Measurements from ENCODE around the gene DHX16. TPM values are rescaled to one million over a fixed set of nuclear protein-coding genes. Genes with fewer than 3 reads are reported as not detected.

DHX16 gene
- total and polyA plus RNA-seq, 2 of the 8 experiments (the other 6 are each of a cell fraction or from before 2014, with no cell fraction given), result 27.4 to 44.4 TPM

DNA sequence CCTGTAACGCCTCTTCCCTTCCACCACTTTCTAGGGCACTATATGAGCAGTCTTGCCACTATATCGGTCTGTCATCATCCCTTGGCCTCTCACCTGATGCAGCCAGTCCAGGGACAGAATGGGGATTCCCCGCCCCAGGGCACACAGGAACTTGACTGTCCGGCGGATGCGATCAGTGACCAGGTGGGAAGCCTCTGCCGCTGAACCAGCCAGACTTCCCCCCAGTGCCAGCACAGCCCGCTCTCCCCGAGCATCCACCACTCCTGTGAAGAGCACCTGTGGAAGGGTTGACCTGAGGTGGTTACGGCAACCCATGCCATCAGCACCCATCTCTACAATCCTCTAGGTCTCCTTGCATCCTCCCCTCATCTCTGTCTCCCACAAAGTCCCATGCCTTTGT lies 30.2 kb upstream of the DHX16 start:
- Histone ChIP-seq H2BK12ac (ENCODE audit: low read depth, low read length) (no peak overlapping the region), H3K4ac (replicated peaks; ENCODE audit: insufficient read length, low read depth, low read length) (no peak overlapping the region), H2BK20ac (ENCODE audit: low read length) (no peak overlapping the region), H3K18ac (ENCODE audit: extremely low read depth, low read length) (no peak overlapping the region), H2AFZ (ENCODE audit: low read length) (no peak overlapping the region), H3K36me3 (ENCODE audit: control insufficient read depth in 2 of 4, insufficient read depth in 4 of 4, low read length in 3 of 4) (peaks cover 5 to 38% (median 20%) of the 10 kb centered on the region in 4 experiments; a peak in 6 of 8 replicates), H3K4me1 (replicated peaks in 1 of 4; ENCODE audit: control insufficient read depth in 3 of 4, insufficient read depth in 4 of 4, low read length in 3 of 4) (no peaks in the 10 kb centered on the region; a peak in 1 of 7 replicates), H3K27me3 (replicated peaks in 1 of 4; ENCODE audit: control insufficient read depth in 3 of 4, extremely low read depth in 1 of 4, insufficient read depth in 3 of 4, low read length in 3 of 4) (no peaks in the 10 kb centered on the region), H3K9me3 (ENCODE audit: insufficient read depth in 2 of 2, low read depth in 1 of 2, low read length in 1 of 2) (no peaks in the 10 kb centered on the region), H3K9ac (replicated peaks in 1 of 4; ENCODE audit: extremely low read depth in 1 of 4, low read depth in 3 of 4, low read length in 3 of 4) (no peak overlapping the region), H4K91ac (replicated peaks; ENCODE audit: insufficient read length, low read length) (no peak overlapping the region), H4K8ac (ENCODE audit: extremely low read depth, insufficient read depth, low read length) (no peak overlapping the region), H3K4me2 (ENCODE audit: insufficient read depth in 1 of 2, low read depth in 2 of 2, low read length in 2 of 2) (no peak overlapping the region), H2AK5ac (ENCODE audit: low read depth, low read length) (no peak overlapping the region), H3K23me2 (ENCODE audit: low read depth, low read length) (no peaks in the 10 kb centered on the region), H3K14ac (ENCODE audit: insufficient read length) (no peak overlapping the region), H3K79me2 (ENCODE audit: control insufficient read depth in 1 of 2, insufficient read depth in 2 of 2, low read length in 2 of 2) (no peaks in the 10 kb centered on the region), H4K20me1 (replicated peaks in 1 of 2; ENCODE audit: control insufficient read depth in 1 of 2, insufficient read depth in 2 of 2, low read length in 2 of 2) (peaks cover 3% of the 10 kb centered on the region in 2 experiments), H4K5ac (ENCODE audit: insufficient read length, low read depth, low read length) (no peak overlapping the region), H2BK120ac (replicated peaks; ENCODE audit: low read depth, low read length) (no peak overlapping the region), H2BK5ac (ENCODE audit: low read depth, low read length) (no peak overlapping the region), H3K79me1 (ENCODE audit: low read depth, low read length) (no peaks in the 10 kb centered on the region), H2BK15ac (ENCODE audit: low read length) (no peak overlapping the region), H3K27ac (ENCODE audit: low read depth, low read length) (no peak overlapping the region), H3K23ac (ENCODE audit: insufficient read length) (no peak overlapping the region), H3K4me3 (ENCODE audit: extremely low read depth in 1 of 4, insufficient read depth in 2 of 4, low read depth in 3 of 4, low read length in 4 of 4) (no peak overlapping the region), H3K56ac (replicated peaks; ENCODE audit: insufficient read length, low read depth, low read length) (no peak overlapping the region)
- POLR2A ChIA-PET (ENCODE audit: partially characterized antibody), result interaction anchor here (0.8 to 35.9 kb wide), 6 partner anchors 3 to 102 kb away, joined by 3 to 732 read pairs (median 4); partner anchors contain the start of genes IER3, MDC1, NRM and TUBB
- TF ChIP-seq ZNF274 (IDR thresholded peaks at IDR 0.05; ENCODE audit: borderline replicate concordance, extremely low read depth, low read length) (no peak), RBBP5 (IDR thresholded peaks at IDR 0.05; ENCODE audit: borderline replicate concordance, low read depth, low read length) (no peak), RXRA (IDR thresholded peaks at IDR 0.05; ENCODE audit: insufficient read depth, low read depth, low read length) (no peak)
- DNase-seq (ENCODE audit: low read depth in 1 of 2, low spot score in 2 of 2), result no peak
- CTCF ChIA-PET (ENCODE audit: partially characterized antibody), result interaction anchor here (1.2 to 1.6 kb wide), 5 partner anchors 8 to 131 kb away, joined by 3 to 6 read pairs (median 4); no protein-coding TSS in a partner anchor
- 96% methylated on average over 10 of the region's 10 CpGs; no CpG with 5 or more reads in 1 of the 2 experiments for WGBS, 2 experiments (ENCODE audit: extremely low coverage in 1 of 2, insufficient coverage in 1 of 2, insufficient read length in 1 of 2, insufficient replicate concordance in 2 of 2, low coverage in 1 of 2, low lambda C conversion rate in 2 of 2, missing lambda C conversion rate in 1 of 2)
- no peak for FAIRE-seq

Data from H1 (cell line).